ENCODE results near the gene AMIGO2.

The AMIGO2 gene

DNA sequence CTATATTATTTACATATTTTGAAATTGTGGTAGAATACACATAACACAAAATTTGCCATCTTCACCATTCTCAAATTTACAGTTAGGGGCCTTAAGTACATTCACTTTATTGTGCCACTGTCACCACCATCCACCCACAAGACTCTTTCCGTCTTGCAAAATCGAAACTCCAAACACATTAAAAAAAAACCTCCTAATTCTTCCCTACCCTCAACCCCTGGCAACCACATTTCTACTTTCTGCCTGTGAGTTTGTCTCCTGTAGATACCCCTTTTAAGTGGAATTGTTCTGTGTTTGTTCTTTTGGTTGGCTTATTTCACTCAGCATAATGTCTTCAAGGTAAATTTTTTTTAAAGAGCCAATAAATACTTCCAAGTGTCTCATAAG, 31.6 kb upstream of the AMIGO2 start:
- Histone ChIP-seq H3K27me3 (ENCODE audit: low read length) (no peaks in the 10 kb centered on the region), H3K79me2 (ENCODE audit: insufficient read depth, low read length) (no peaks in the 10 kb centered on the region), H4K20me1 (ENCODE audit: low read depth, low read length) (no peaks in the 10 kb centered on the region), H3K9ac (ENCODE audit: low read length) (no peak overlapping the region), H3K27ac (ENCODE audit: low read depth, low read length) (no peak overlapping the region), H3K4me3 (ENCODE audit: insufficient read depth, low read length, poor library complexity, severe bottlenecking) (no peak overlapping the region), H3F3A (ENCODE audit: insufficient read depth) (no peaks in the 10 kb centered on the region), H3K9me3 (ENCODE audit: insufficient read depth, low read length) (no peaks in the 10 kb centered on the region), H2AFZ (ENCODE audit: low read depth, low read length, severe bottlenecking) (no peak overlapping the region), H3K36me3 (ENCODE audit: low read length) (no peaks in the 10 kb centered on the region), H3K4me2 (ENCODE audit: low read depth, low read length, poor library complexity, severe bottlenecking) (no peak overlapping the region), H3K9me2 (replicated peaks; ENCODE audit: insufficient read depth, low read length) (no peaks in the 10 kb centered on the region)
- TF ChIP-seq, protein P1, sequence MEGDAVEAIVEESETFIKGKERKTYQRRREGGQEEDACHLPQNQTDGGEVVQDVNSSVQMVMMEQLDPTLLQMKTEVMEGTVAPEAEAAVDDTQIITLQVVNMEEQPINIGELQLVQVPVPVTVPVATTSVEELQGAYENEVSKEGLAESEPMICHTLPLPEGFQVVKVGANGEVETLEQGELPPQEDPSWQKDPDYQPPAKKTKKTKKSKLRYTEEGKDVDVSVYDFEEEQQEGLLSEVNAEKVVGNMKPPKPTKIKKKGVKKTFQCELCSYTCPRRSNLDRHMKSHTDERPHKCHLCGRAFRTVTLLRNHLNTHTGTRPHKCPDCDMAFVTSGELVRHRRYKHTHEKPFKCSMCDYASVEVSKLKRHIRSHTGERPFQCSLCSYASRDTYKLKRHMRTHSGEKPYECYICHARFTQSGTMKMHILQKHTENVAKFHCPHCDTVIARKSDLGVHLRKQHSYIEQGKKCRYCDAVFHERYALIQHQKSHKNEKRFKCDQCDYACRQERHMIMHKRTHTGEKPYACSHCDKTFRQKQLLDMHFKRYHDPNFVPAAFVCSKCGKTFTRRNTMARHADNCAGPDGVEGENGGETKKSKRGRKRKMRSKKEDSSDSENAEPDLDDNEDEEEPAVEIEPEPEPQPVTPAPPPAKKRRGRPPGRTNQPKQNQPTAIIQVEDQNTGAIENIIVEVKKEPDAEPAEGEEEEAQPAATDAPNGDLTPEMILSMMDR (IDR thresholded peaks at IDR 0.05; ENCODE audit: insufficient read depth, low read length, poor library complexity, severe bottlenecking): no peak
- TF ChIP-seq EZH2phosphoT487 (conservative IDR thresholded peaks at IDR 0.05; ENCODE audit: low read length): no peak

DNA sequence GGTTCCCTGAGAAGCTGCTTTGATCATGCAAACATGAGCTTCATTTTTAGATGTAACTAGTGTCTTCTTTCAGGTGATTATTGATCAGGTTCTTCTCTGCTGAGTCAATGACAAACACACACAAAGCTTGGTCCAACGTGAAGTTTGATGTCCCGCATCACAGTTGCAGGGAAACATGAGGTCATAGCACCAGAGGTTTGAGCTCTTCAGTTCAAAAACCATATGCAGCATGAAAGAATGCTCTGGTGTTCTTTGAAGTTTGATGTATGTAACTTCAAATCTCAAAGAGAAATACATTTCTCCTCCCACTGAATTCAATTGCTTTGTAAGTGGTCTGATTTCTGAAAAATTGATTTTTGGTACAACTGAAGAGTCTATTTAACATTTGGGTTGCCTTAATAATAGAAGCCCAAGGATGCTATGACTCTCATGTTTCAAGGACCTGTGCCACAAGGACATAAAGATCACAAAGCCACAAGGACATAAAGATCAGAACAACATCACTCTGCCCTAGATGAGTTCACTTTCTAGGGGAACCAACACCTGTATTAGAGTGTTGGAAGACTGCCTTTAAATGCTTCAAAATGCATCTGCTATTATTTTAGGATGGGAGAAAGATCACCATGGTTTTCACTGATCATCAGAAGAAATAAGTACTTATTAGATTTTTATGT, 31.1 kb upstream of the AMIGO2 start:
- H4K20me1 ChIP-seq (ENCODE audit: low read depth, low read length): no peaks in the 10 kb centered on the region
- no peak overlapping the region for H3K4me2 ChIP-seq (ENCODE audit: low read depth, low read length, poor library complexity, severe bottlenecking)
- no peaks in the 10 kb centered on the region for H3F3A ChIP-seq (ENCODE audit: insufficient read depth)
- H3K27me3 ChIP-seq (ENCODE audit: low read length): no peaks in the 10 kb centered on the region
- TF ChIP-seq, protein P1 (IDR thresholded peaks at IDR 0.05; ENCODE audit: insufficient read depth, low read length, poor library complexity, severe bottlenecking): no peak
- no peaks in the 10 kb centered on the region for H3K36me3 ChIP-seq (ENCODE audit: low read length)
- no peaks in the 10 kb centered on the region for H3K9me2 ChIP-seq (replicated peaks; ENCODE audit: insufficient read depth, low read length)
- H2AFZ ChIP-seq (ENCODE audit: low read depth, low read length, severe bottlenecking): no peak overlapping the region
- no peaks in the 10 kb centered on the region for H3K79me2 ChIP-seq (ENCODE audit: insufficient read depth, low read length)
- H3K4me3 ChIP-seq (ENCODE audit: insufficient read depth, low read length, poor library complexity, severe bottlenecking): no peak overlapping the region
- H3K27ac ChIP-seq (ENCODE audit: low read depth, low read length): no peak overlapping the region
- H3K9me3 ChIP-seq (ENCODE audit: insufficient read depth, low read length): no peaks in the 10 kb centered on the region
- no peak overlapping the region for H3K9ac ChIP-seq (ENCODE audit: low read length)

DNA sequence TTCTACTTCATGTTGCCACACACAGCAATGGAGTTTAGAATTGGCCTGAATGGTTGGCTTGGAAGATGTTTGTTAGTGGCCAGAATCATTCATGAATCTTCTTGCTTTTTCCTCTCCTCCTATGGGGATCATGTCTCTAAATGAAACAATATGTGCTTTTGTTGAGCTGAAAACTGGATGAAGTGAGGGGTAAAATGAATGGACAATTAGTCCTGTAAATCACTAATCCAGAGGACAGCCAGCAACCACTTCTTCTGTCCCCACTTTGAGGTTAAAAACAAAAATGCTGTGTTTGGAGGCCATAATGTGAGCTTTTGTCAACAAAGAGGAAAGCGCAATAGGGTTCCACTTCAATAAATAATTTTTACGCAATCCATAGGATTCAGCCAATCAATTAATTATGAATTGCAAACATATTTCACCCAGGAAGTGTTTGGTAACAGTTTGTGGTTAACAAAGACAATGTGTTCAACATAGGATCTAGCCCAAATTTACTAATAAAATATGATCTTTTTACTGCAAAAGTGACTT, 30.3 kb upstream of the AMIGO2 start:
- no peak for TF ChIP-seq EZH2phosphoT487 (conservative IDR thresholded peaks at IDR 0.05; ENCODE audit: low read length)
- Histone ChIP-seq H3K9me2 (replicated peaks; ENCODE audit: insufficient read depth, low read length) (no peaks in the 10 kb centered on the region), H3F3A (ENCODE audit: insufficient read depth) (no peaks in the 10 kb centered on the region), H4K20me1 (ENCODE audit: low read depth, low read length) (no peaks in the 10 kb centered on the region), H3K79me2 (ENCODE audit: insufficient read depth, low read length) (no peaks in the 10 kb centered on the region), H2AFZ (ENCODE audit: low read depth, low read length, severe bottlenecking) (no peak overlapping the region), H3K4me3 (ENCODE audit: insufficient read depth, low read length, poor library complexity, severe bottlenecking) (no peak overlapping the region), H3K27ac (ENCODE audit: low read depth, low read length) (no peak overlapping the region), H3K36me3 (ENCODE audit: low read length) (no peaks in the 10 kb centered on the region), H3K9ac (ENCODE audit: low read length) (no peak overlapping the region), H3K27me3 (ENCODE audit: low read length) (no peaks in the 10 kb centered on the region), H3K9me3 (ENCODE audit: insufficient read depth, low read length) (no peaks in the 10 kb centered on the region), H3K4me2 (ENCODE audit: low read depth, low read length, poor library complexity, severe bottlenecking) (no peak overlapping the region)

DNA sequence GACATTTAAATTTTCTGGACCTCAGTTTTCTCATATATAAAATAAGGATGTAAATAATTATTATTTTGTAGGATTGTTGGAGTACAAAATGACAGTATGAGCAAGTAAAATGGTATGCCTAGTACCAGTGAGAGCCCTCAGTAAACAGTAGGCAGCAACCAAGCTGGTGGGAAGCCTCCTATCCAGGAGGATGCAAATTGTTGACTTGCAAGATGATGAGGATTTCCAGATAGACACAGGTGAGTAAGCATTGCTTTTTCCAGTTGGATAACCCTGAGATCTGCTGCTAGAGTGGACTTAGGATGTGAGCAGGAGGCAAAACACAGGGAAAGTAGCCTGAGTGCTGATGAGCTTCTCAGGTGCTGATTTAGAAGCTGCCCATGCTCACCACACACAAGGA, 28.2 kb upstream of the AMIGO2 start:
- H3K9ac ChIP-seq (ENCODE audit: low read length): no peak overlapping the region
- no peaks in the 10 kb centered on the region for H3K27me3 ChIP-seq (ENCODE audit: low read length)
- TF ChIP-seq, protein P1 (IDR thresholded peaks at IDR 0.05; ENCODE audit: insufficient read depth, low read length, poor library complexity, severe bottlenecking): no peak
- TF ChIP-seq EZH2phosphoT487 (conservative IDR thresholded peaks at IDR 0.05; ENCODE audit: low read length): no peak
- no peaks in the 10 kb centered on the region for H3K9me3 ChIP-seq (ENCODE audit: insufficient read depth, low read length)
- no peaks in the 10 kb centered on the region for H3K79me2 ChIP-seq (ENCODE audit: insufficient read depth, low read length)
- H3K4me3 ChIP-seq (ENCODE audit: insufficient read depth, low read length, poor library complexity, severe bottlenecking): no peak overlapping the region
- H2AFZ ChIP-seq (ENCODE audit: low read depth, low read length, severe bottlenecking): no peak overlapping the region
- no peak overlapping the region for H3K27ac ChIP-seq (ENCODE audit: low read depth, low read length)
- no peaks in the 10 kb centered on the region for H3K9me2 ChIP-seq (replicated peaks; ENCODE audit: insufficient read depth, low read length)
- H3K4me2 ChIP-seq (ENCODE audit: low read depth, low read length, poor library complexity, severe bottlenecking): no peak overlapping the region
- no peaks in the 10 kb centered on the region for H3F3A ChIP-seq (ENCODE audit: insufficient read depth)
- no peaks in the 10 kb centered on the region for H3K36me3 ChIP-seq (ENCODE audit: low read length)
- no peaks in the 10 kb centered on the region for H4K20me1 ChIP-seq (ENCODE audit: low read depth, low read length)
